Measurements from ENCODE around the gene PVALEF.

DNA sequence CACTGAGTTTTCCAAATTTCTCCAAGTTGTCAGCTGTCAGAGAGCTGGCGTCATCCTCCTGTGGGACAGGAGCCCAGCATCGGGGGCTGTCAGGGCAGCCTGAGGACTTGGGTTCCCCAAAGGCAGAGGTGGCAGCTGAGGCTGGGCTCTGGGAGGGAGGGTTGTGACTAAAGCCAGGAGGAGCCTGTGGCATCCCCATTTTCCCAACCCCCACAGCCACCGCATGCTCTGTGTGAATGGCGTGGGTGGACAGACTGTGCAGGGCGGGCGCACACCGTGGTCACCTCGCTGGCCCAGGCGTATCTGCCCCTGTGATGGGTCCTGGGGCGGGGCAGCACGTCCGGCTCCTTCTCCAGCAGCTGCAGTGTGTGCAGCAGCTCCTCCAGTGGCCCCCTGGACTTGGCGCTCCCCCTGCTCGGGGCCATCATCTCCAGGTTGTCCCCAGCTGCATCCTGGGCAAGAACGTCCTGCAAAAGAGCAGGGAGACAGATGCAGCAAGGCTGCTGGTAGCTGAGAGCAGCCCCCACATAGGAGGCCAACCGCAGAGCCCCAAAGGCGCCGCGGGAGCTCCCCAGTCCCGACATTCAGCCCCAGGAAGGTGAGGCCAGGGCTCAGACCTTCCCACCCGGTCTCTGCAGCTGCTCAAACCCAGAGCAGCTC, 32.7 kb downstream of the PVALEF start:
- TF ChIP-seq, protein P1, sequence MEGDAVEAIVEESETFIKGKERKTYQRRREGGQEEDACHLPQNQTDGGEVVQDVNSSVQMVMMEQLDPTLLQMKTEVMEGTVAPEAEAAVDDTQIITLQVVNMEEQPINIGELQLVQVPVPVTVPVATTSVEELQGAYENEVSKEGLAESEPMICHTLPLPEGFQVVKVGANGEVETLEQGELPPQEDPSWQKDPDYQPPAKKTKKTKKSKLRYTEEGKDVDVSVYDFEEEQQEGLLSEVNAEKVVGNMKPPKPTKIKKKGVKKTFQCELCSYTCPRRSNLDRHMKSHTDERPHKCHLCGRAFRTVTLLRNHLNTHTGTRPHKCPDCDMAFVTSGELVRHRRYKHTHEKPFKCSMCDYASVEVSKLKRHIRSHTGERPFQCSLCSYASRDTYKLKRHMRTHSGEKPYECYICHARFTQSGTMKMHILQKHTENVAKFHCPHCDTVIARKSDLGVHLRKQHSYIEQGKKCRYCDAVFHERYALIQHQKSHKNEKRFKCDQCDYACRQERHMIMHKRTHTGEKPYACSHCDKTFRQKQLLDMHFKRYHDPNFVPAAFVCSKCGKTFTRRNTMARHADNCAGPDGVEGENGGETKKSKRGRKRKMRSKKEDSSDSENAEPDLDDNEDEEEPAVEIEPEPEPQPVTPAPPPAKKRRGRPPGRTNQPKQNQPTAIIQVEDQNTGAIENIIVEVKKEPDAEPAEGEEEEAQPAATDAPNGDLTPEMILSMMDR (IDR thresholded peaks at IDR 0.05; ENCODE audit: insufficient read depth, low read length), result no peak
- TF ChIP-seq POLR2AphosphoS5 (IDR thresholded peaks at IDR 0.05; ENCODE audit: low read depth), result no peak
